Measurements from ENCODE around the gene CNMD.
A peak's percentile ranks its signal among the peaks of the same experiment; 100 is the strongest.
"Not testable (repeated sequence)": the region's sequence is repeated elsewhere in the genome, so short reads cannot be mapped to it uniquely, and the experiment has no call there.

CNMD gene

DNA sequence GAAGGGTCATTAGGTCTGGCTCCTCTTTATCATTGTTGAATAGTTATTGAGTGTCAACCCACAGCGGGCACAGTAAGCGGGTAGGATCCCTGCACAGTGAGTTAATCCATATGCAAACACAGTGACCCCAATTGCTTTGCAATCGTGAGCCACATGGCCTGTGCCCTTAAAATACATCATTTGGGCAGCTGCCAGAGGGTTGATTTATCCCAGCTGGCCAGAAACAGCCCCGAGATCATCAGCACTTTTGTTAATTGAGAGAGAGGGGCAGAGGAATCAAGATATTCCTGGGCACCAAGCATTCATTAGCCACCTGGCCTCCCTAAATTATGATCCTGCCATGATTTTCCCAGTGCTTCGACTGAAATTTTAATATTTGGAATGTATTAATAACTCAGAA lies 9.8 kb upstream of the CNMD start:
- Histone ChIP-seq H3K4me3 (no peak overlapping the region), H3K27ac (no peak overlapping the region)

DNA sequence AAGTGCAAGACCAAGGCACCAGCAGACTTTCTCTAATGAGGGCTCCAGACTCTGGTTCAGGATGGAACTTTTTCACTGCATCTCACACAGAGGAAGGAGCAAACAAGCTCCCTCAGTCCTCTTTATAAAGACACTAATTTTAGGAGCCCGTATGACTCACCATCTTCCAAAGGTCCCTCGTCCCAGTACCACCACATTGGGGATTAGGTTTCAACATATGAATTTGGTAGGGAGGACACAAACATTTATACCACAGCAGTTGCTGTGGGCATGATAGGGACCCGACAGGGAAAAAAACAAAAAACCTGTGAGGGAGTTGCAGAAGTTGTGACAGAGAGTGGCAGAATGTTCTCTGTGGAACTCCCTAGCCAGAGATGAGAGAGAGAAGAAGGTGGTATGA lies 6.5 kb upstream of the CNMD start:
- H3K27ac ChIP-seq = no peak overlapping the region
- H3K4me3 ChIP-seq = no peak overlapping the region

DNA sequence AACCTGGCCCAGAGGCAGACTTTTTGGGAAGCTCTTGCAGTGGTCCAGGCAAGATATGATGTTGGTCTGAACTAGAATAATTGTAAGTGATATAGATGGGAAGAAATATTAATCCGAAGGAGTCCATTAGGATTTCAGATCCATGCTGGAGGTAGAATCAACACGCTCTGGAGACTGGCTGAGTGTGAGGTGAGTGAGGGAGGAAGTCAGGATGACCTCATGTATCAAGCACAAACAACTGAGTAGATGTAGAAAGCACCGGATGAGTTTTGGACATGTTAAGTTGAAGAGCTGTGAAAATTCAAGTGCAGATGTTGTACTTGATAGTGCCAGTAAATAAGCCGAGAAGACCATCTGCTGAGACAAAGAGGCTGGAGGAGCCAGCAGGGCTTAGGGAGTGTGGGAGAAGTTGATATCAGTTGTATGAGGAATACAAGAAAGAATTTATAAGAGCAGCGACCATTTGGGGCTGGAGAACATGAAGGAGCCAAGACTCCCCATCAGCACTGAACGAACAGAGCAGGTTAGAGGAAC lies 5.3 kb upstream of the CNMD start:
- H3K27ac ChIP-seq = no peak overlapping the region
- no peak overlapping the region for H3K4me3 ChIP-seq

DNA sequence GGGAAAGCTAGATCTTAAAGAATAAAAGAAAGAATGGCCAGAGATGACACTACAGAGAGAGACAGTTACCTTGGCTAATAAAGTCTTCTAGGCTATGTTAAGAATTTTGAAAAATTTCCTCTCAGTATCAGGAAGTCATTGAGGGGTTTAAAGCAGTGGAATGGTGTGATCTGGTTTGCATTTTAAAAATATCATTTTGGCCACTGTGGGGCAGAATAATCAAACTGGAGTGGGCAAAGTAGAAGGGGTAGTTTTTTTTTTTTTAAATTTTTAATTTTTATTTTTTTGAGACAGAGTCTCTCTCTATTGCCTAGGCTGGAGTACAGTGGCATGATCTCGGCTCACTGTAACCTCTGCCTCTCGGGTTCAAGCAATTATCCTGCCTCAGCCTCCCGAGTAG lies 4.4 kb upstream of the CNMD start:
- no peak overlapping the region for H3K27ac ChIP-seq
- no peak overlapping the region for H3K4me3 ChIP-seq

DNA sequence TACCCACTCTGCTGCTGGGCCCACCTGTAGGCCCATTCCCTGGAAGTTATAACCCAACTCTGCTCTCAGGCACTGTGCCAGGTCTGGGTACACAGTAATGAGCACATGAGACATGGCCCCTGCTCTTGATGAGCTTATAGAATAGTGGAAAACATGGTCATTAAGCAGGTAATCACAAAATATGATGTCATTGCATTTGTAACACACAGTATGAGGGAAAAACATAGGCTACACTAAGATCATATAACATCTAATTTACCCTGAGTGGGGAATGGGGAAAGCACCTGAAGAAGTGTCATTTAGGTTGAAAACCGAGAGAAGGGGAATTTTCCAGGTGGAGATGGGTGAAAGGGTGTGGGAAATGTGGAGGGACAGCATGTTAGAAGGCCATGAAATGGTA lies 3.9 kb upstream of the CNMD start:
- Histone ChIP-seq H3K27ac (no peak overlapping the region), H3K4me3 (no peak overlapping the region)

DNA sequence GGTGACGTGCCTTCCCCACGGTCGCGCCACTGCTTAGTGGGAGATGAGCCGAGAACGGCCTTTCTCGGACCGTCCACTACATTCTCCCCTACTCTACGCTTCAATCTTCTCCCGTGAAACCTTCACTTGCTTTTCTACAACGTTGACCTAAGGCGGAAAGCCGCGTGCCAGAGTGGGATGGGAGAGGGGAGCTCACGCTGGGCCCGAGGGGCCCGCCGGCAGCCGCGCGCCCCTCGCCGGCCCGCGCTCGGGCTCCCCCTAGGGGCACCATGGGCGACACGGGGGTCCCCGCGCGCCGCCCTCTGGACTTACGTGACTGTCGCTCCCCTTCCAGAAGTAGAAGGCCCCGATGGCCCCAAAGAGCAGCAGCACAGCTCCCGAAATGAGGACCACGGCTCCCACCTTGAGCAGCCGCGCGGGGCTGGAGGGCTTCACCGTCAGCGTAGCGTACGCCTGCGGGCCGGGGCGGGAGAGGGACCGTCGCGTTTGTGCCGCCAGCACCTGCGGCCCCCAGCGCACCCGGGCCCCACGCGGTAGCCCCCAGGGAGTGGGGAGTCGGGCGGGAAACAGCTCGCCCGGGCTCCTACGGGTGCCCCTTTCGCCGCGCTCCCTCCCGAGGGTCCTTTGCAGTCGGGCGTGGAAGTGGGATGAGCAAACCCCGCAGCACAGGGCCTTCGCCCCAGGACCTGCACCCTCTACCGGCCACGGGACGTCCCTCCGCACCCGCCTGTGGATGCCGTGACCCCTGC lies 727 bp downstream of the CNMD start:
- Histone ChIP-seq H3K27ac (peak overlapping the region in 1 of 21 experiments; percentile 6), H3K4me3 (peak overlapping the region in 6 of 7 experiments; percentile 2 to 22 (median 10))

DNA sequence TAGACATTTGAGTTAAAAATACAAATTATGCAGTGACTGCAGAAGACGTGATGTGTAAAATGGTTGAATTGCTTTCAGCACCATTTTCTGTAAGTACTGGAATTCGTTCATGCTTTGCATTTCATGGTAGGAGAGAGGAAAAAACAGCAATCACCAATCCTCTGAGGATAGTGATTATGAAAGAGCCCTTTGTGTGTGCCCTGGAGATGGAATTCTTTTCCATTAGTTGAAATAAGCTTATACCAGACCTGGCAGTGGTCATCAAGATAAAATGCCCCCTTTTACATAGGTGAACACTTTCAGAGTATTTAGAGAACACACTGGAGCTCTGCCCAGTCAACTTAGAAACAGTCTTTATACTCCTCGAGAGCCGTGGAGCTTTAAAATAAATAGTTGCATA lies 1.7 kb downstream of the CNMD start:
- H3K27ac ChIP-seq = no peak overlapping the region
- no peak overlapping the region for H3K4me3 ChIP-seq

DNA sequence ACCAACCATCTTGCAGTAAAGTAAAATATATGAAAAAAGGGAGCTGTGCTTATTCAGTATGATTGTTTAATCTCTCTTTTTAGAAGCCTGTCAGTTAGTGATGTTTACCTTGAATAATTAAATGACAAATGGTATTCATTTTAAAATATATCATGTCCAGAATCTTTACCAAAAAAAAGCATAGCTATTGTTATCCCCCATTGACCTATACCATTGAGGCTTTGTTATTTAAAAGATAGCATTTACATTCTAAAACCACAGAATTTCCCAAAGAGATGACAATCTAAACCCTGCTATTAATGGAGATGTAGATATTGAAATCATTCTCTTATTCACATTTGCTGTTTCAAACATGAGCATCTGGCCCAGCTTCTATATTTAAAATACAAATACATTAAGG lies 2.2 kb downstream of the CNMD start:
- no peak overlapping the region for H3K27ac ChIP-seq
- no peak overlapping the region for H3K4me3 ChIP-seq

DNA sequence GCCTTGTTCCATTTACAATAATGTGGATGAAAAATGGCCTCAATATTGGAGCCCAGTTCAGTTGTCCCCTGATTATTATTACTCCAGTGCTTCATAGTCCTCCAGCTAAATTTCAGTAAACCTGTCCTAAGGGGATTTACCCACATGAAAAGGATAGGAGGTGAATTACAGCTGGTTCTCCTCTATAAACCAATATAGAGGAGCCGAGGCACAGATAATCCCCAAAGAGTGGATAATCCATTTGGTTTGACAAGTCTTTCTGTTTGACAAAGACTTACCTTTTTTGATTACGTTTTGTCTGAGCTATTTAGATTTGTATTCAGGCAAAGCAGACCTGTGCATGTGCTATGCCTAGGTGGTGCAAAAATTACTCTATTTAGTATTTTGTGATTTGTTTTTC lies 2.7 kb downstream of the CNMD start:
- H3K27ac ChIP-seq = no peak overlapping the region
- no peak overlapping the region for H3K4me3 ChIP-seq

DNA sequence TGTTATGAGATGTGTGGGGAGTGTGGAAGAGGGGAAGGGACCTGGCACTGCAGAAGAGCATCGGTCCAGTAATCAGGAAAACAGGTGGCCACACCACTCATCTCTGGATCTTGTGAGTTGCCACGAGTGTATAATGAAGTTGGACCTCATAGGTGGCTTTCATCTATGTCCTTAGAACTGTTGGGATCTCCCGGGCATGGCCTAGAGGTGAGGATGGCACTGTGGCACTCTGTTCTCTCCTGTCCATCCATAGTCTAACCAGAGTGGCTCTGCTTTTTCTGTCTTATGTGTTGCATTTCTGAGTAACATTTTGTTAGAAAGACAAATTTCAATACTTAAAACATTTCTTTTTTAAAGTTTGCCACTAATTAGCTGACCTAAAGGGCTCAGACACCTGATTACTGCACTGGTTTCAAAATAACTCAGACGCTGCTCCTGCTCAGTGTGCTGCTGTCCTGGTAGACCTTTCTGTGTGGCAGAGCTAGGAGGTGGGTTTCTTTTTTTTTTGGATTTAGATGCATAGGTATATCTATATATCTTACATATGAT lies 5.5 kb downstream of the CNMD start:
- no peak overlapping the region for H3K4me3 ChIP-seq
- no peak overlapping the region for H3K27ac ChIP-seq

DNA sequence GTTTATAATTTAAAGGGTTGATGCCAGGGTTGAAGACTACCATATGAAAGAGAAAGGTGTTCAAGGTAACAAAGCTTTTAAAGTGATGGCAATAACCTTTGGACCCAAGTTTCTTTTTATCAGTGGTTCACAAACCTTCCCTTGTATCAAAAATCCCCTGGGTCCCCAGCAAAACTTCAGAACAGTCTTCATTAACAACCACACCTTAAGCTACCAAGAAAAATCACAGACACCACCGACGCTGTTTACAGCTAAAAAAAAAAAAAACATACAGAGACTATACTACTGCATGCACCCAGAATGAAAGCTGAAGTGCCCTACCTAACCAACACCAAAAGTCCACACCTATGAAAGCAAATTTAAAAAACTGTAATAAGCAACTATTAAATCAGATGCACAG lies 13.4 kb downstream of the CNMD start:
- Histone ChIP-seq H3K27ac (no peak overlapping the region), H3K4me3 (no peak overlapping the region)

DNA sequence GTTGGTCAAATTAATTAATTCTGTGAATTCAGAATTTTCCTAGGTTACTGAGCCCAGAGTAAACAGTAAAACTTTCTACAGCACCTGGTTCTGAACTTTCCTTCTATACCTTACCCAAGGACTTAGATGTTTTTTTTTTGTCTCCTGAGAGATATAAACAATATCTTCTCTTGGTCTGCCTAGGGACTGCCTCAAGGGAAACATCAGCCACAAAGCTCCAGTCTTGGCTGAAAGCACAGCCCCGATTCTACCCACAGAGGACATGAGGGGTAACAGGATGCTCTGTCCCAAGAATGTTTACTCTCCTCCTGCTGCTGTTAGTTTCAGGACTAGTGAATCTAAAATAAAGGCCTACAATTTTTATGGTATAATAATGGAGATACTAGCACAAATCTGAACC lies 14.3 kb downstream of the CNMD start:
- H3K27ac ChIP-seq = no peak overlapping the region
- H3K4me3 ChIP-seq = no peak overlapping the region

DNA sequence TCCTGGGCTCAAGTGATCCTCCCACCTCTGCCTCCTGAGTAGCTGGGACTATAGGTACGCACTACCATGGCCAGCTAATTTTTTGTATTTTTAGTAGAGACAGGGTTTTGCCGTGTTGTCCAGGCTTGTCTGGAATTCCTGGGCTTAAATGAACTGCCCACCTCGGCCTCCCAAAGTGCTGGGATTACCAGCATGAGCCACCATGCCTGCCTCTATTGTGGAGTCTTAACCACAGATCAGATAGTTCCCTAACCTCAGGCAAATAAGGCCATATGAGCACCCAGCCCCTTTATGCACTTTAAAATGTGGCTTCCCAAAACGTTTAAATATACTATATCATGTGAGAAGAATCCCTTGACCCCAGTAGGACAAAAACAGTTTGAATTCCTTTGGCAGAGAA lies 16.4 kb downstream of the CNMD start:
- Histone ChIP-seq H3K27ac (no peak overlapping the region), H3K4me3 (no peak overlapping the region)

DNA sequence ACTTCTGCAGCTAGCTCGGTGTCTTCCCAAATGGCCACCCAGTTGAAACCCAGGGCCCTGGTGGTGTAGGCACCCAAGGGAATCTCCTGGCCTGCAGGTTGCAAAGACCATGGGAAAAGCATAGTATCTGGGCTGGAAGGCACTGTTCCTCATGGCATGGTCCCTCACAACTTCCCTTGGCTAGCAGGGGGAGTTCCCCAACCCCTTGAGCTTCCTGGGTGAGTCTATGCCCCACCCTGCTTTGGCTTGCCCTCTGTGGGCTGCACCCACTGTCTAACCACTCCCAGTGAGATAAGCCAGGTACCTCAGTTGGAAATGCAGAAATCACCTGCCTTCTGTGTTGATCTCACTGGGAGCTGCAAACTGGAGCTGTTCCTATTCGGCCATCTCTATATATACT lies 18.3 kb downstream of the CNMD start:
- not testable (repeated sequence) for H3K27ac ChIP-seq, H3K4me3 ChIP-seq

DNA sequence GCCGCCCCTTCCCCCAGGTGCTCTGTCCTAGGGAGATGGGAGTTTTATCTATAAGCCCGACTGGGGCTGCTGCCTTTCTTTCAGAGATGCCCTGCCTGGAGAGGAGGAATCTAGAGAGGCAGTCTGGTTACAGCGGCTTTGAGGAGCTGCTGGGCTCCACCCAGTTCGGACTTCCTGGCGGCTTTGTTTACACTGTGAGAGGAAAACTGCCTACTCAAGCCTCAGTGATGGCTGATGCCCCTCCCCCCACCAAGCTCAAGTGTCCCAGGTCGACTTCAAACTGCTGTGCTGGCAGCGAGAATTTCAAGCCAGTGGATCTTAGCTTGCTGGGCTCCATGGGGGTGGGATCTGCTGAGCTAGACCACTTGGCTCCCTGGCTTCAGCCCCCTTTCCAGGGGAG lies 18.7 kb downstream of the CNMD start:
- not testable (repeated sequence) for H3K27ac ChIP-seq, H3K4me3 ChIP-seq

DNA sequence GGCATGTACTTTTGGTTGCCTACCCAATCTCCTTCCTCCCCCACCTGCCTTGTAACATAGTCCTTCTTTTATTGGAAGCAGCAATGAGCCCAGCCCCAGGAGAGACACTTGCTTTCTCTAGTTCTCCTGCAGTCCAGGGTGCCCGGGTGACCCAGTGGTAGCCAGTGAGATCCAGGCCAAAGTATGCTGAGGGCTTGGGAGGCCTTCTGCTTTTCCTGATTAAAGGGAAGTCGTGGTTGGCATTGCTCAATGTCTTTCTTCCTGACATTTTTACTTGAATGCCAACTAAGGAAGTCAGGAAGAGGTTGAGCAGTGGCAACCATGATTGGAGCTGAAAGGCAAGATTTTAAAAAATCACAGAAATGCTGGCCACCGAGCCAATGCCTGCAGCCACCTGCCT lies 25.7 kb downstream of the CNMD start:
- H3K27ac ChIP-seq = peak overlapping the region in 1 of 21 experiments; percentile 7
- H3K4me3 ChIP-seq = no peak overlapping the region

DNA sequence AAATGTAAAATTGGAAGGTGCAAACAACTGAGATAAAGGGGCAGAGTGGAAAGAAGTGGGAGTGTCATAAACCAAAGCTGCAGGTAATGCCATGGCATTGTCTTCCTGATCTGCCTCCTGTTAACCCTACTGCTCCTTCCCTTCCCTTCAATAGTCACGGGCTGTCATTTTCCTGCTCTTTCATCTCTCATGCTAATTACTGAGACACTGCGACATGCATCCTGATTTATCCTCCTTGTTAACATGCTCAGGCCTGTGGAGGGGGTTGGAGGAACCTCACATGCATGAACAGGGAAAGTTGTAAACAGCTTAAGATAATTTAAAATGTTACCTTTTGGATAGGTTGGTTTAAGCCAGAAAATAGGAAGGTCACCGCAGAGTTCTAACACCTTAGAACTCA lies 27.2 kb downstream of the CNMD start:
- no peak overlapping the region for H3K27ac ChIP-seq
- no peak overlapping the region for H3K4me3 ChIP-seq

DNA sequence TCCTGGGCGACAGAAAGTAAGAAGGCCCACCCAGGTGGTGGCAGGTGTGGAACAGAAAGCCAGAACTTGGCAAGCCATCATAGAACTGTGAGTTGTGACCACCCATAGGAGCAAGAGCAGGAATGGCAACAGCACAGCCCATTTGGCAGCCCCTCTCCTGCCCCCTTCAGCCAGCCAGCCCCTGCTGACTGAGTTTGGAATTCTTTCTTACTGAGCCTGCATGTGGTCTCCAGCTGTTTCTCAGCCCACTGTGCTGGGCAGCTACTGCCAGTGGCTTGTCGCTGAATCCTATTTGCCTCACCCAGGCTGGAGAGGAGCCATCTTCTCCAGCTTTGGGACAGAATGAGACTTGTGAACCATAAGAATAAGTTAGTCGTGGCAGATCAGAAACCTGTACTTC lies 28.3 kb downstream of the CNMD start:
- no peak overlapping the region for H3K27ac ChIP-seq

DNA sequence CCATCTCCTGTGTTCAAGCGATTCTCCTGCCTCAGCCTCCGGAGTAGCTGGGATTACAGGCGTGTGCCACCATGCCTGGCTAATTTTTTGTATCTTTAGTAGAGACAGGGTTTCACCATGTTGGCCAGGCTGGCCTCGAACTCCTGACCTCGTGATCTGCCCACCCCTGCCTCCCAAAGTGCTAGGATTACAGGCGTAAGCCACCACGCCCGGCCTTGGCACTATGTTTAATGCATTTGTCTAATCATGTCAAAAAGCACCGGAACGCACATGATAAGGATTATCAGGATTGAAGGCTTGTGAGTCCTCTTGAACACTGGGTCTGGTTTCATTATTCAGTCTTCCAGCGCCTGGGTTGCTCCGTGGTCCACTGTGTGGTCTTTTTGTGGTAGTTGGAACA lies 31.4 kb downstream of the CNMD start:
- H3K4me3 ChIP-seq, H3K27ac ChIP-seq: not testable (repeated sequence)

More for the DNA sequence above, 28.3 kb downstream of the CNMD start:
- no peak overlapping the region for H3K4me3 ChIP-seq

DNA sequence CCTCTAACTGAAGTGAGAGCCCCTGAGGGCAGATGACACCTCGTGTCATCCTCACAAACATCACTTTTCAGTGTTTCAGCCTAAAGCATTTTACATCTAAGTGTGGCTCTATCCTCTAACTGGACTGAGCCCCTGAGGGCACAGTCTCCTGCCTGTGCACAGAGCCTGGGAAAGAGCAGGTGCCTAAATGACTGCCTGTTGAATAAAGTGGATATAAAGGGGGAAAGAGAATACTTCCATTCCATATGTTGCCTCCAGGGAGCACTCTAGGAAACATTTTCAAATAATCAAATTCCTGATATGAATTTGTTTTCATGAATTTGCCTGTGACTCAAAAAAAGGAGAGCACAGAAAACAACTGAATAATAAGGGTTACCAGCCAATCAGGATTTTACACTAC lies 32.2 kb downstream of the CNMD start:
- H3K4me3 ChIP-seq = no peak overlapping the region
- H3K27ac ChIP-seq = no peak overlapping the region

DNA sequence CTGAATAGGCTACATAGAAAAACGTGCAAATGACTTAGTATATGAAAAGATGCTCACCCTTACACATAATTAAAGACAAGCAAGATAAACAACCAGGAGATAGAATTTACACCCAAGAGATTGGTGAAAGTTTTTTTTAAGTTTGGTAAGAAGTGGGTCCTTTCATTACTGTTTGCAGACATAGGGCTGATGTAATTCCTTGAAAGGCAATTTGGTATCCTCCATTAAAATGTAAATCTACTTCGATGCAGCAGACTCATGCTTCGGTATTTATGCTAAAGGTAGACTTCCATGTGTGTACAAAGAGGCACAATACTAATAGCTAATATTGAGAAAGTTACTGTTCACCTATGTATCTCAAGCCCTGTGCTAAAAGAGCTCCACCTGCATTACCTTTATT lies 33.5 kb downstream of the CNMD start:
- H3K27ac ChIP-seq = no peak overlapping the region
- no peak overlapping the region for H3K4me3 ChIP-seq

DNA sequence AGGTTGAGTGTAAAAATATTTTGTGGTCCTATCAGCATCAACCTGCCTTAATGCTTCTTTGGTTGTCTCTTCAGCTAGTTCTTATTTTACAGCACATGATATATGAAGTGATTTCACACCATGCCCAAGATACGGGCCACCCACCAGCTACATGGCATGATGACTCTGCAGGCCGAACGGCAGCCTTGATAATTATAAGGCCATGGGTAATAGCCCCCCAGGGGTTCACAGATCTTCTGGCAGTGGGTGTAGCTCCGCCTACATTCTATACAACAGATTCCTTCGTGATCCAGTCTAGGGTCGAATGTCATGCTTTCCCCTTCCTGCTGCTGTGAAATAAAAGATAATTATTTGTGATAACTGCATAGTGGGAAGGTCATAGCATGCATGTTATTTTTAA lies 36.1 kb downstream of the CNMD start:
- H3K27ac ChIP-seq = no peak overlapping the region
- no peak overlapping the region for H3K4me3 ChIP-seq
